NCI-H82 (cell line): ENCODE results near the gene ACVRL1.

Source experiments
- DNase-seq: peaks from one replicate; lab custom pipeline; 2025; lab: John Stamatoyannopoulos, UW

ACVRL1 gene

GRCh38 chr12:51963477-51963876 is 56.2 kb downstream of the ACVRL1 start:
- no peak for DNase-seq

- DNase-seq = no peak
Measured at GRCh38 chr12:51969643-51970042, 62.3 kb downstream of the ACVRL1 start.

- peak; percentile 40 for DNase-seq
Measured at GRCh38 chr12:51970904-51971646, 63.8 kb downstream of the ACVRL1 start.

GRCh38 chr12:51971679-51972421 is 64.5 kb downstream of the ACVRL1 start:
- no peak for DNase-seq

- DNase-seq = no peak
Measured at GRCh38 chr12:51972422-51972812, 65.1 kb downstream of the ACVRL1 start.

- no peak for DNase-seq
Measured at GRCh38 chr12:51972849-51973273, 65.6 kb downstream of the ACVRL1 start.
